HG03558 (cell line): ENCODE data around the gene PLSCR5.
A peak's percentile ranks its signal among the peaks of the same experiment; 100 is the strongest.

Experiments used
- ATAC-seq: cut with Tn5 transposase; IDR thresholded peaks from one replicate; pipeline ENCODE4 v1.9.1; 2021; ENCODE audit warnings: moderate number of reproducible peaks; ENCODE audit not compliant: unreplicated experiment; ENCODE audit errors: extremely low read depth

PLSCR5 gene

DNA sequence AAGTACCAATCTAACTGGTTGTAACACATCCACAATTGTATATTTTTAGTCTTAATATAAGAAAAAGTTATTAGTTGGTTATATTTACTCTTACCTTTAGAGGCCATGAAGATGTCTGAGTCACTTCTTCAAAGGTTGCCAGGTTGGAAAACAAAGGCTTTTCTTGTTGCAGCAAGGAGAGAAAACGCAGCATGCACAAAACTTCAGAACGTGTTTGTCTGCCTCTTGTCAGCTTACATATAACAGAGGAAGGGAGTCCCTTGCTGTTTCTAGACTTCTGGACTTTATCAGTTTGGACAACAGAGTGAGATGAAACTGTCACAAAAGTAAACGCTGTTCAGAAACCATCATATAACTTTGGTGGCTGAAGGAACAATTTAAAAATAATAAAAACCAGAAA, at the start of gene PLSCR5:
TSS of gene PLSCR5 (minus strand) at position 241 of the 400 bp plus-strand sequence. CDS start at position 107, 134 bp downstream.
- ATAC-seq: no peak

DNA sequence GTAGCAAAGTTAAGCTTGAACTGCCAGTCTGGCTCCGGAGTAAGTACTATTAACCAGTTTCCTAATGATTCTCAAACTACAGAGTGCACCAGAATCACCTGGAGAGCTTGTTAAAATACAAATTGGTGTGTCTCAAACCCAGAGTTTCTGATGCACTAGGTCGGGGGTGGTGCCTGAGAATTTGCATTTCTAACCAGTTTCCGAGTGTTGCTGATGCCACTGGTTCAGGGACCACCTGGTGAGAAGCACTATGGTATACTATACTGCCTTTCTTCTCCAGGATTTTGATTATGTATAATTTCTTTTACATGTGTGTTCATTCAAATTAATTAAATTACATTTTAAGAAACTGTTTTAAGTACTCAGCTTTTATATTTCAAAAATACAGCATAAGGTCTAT, 48.8 kb upstream of the PLSCR5 start:
- ATAC-seq: no peak

- no peak for ATAC-seq
These were observed 45.7 kb upstream of the PLSCR5 start for GRCh38 chr3:146650691-146651442.

DNA sequence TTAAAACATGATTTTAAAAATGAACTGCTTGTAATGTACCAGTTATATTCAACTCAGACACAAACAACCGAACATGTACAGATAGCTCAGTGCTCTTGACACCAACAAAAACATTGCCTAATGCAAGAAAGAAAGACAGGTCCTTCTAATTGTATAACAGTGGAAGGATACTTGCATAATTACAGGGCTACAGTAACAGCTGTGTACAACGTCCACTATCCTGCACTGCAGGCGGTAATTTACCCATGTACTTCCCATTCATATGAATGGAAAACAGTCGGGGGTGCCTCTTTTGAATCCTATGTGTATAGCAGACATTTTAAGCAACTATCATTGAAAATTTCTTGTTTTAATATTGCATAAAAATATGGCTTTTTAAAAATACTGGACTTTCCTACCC, 41.1 kb upstream of the PLSCR5 start:
- no peak for ATAC-seq

DNA sequence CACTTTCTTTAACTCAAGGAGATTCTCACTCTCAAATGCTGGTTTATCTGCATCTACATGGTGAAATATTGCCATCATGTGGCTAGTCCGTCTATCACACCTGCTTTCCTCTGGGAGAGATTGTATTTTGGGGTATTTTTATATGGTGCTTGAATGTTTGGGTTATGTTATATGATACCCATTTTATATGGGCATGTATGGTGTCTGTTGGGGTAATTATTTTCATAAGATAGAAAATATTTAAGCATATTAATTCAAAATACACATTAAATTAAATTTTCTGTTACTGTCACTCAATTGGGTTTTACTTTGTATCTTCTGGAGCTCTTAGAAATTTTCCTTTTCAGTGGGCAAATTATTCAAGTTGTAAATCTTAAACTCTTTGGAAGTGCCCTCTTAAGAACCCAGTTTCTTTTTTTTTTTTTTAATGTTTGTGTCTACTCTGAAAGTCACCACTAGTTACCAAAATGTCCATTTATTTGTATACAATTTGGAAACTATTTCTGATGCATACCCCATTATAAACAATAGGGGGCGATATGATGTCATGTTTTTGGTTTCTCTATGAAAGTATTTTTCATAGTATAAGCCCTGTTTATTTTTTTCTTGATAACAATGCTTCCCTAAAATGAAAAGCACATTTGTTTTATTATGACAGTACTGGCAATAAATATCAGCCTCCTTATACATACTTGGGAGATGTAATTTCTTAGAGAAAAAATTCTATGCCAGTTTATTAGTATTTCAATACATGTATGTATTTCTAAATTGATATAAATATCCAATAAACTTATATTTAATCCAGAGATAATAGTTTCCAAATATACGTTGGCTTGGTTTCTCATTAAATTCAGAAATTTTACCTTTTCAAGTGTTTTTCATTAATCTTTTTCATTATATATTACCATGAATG, 36.1 kb upstream of the PLSCR5 start:
- ATAC-seq: no peak

GRCh38 chr3:146640361-146640760, 35.2 kb upstream of the PLSCR5 start:
- ATAC-seq: no peak

DNA sequence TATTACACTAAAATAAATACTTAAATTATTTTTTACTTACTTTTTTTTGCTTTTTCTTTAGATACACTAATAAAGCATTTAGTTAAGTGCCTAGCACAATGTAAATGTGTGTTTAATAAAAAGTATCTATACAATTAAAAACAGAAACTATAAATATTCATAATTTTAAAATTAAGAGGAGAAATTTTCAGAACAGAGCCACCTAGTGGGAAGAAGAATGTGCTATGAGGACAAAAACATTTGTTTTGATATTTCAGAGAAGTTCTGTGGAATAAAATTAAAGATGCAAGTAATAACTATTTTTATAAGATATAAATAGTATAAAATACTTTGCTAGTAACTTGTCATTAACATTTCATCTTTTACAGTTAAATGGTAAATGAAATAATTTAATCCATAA, 33.6 kb upstream of the PLSCR5 start:
- no peak for ATAC-seq

- ATAC-seq: no peak
These were observed 32.7 kb upstream of the PLSCR5 start for GRCh38 chr3:146637871-146638270.

DNA sequence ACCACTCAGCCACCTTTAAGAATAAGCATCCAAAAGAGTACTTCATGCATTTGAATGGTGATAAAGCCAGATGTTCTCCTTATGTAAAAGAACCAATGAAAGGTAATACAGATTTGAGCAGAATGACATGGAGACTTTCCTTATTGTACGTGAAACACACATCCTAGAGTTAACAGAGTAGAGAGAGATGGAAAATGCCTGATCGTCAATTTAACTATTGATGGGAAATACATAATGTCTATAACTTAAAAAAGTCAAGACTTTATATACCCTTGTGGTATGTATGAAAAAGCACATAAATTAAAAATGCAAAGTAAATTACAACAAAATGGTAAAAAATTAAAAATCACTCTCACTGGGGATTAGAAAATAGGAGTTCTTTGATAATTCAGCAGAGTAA, 31.7 kb upstream of the PLSCR5 start:
- no peak for ATAC-seq

GRCh38 chr3:146634346-146634745, 29.2 kb upstream of the PLSCR5 start:
- no peak for ATAC-seq

- ATAC-seq: no peak
These were observed 23.5 kb upstream of the PLSCR5 start for GRCh38 chr3:146628671-146629070.

- no peak for ATAC-seq
These were observed 21.4 kb upstream of the PLSCR5 start for GRCh38 chr3:146626403-146627122.

GRCh38 chr3:146625186-146625775, 20.1 kb upstream of the PLSCR5 start:
- peak; percentile 49 for ATAC-seq

GRCh38 chr3:146621723-146622122, 16.6 kb upstream of the PLSCR5 start:
- ATAC-seq: no peak

DNA sequence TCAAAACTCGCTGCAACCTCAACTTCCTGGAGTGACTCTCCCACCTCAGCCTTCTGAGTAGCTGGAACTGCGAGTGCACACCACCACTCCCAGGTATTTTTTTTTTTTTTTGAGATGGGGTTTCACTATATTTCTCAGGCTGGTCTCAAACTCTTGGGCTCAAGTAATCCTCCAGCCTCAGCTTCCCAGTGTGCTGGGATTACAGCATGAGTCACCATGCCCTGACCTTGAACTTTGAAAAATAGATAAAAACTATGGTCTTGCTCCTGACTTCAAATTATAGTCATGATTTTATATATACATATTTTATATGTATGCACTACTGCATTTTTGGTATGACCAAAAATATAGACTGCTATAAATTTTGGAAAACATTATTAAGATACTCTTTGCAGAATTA, 6.9 kb upstream of the PLSCR5 start:
- no peak for ATAC-seq

GRCh38 chr3:146611096-146611495, 6.0 kb upstream of the PLSCR5 start:
- no peak for ATAC-seq

DNA sequence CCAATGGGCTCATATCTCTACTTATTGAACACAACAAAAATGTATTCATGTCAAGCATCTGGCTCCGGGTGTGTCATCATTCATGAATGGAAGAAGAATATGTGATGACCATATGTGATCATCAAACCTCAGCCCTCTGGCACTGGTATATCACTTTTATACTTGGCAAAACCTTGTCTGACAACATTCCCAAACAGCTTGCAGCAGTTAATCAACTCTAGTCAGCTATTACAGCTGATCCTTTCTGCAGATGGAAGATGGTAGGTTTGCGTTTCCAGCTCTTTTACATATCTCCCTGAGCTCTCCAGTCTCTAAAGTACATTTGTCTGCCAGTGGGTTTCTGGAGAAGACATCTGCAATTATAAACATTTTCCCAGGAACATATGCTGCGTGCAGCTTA, 6.6 kb downstream of the PLSCR5 start:
- no peak for ATAC-seq

- ATAC-seq: no peak
These were observed 10.2 kb downstream of the PLSCR5 start for GRCh38 chr3:146594843-146595482.

DNA sequence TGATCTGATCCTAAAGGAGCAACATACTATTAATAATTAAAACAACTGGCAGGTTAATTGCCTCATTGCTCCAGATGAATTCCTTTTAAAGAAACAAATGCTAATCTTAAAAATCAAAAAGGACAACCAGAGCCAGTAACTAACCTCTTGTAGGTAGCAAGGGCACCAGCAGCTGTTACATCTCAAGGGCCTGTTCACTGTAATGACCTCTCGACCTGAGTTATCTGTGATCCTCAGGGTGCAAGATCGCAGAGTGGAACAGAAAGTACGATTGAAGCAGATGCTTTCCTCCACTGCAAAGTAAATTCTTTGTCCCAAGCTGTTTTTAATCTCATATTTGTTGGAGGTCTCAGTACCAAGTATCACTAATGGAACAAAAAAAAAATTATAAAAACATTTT, 11.4 kb downstream of the PLSCR5 start:
- no peak for ATAC-seq

DNA sequence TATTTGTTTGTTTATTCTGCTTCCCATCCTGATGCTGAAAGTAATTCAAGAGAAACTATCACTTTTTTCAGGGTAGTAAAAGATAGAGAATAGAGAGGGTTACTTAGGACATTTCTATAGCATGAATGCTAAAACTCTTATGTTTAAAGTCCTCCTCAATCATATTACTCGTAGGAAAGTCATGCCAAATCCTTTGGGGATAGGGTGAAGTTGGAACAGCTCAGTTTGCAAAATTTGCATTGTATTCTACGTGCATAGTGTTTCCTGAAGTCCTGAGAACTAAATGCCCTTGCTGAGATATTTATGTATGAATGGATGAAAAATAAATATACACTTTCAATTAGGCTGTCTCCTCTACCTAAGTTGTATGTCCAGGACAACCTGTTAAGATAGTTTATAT, 14.6 kb downstream of the PLSCR5 start:
- no peak for ATAC-seq
